Daoy (cell line): Measurements from ENCODE around the gene NUFIP2. TPM values are rescaled to one million over a fixed set of nuclear protein-coding genes. Genes with fewer than 3 reads are reported as not detected.
"Not testable (repeated sequence)": the region's sequence is repeated elsewhere in the genome, so short reads cannot be mapped to it uniquely, and the experiment has no call there.

Source experiments
- DNase-seq: peaks from one replicate; pipeline ENCODE4 v3.0.0-alpha.2; 2015; ENCODE audit warnings: low read depth
- total RNA-seq: library from RNA; depleted of rRNA; stranded (reverse); fragments of >200 nt; shearing (Covaris generic); gene quantifications from 2 replicates; pipeline ENCODE4 v1.2.3, GENCODE V29; 2014

The NUFIP2 gene
- total RNA-seq, 1 experiment from 2014 or later, result 23.8 TPM

- peak; percentile 17 for DNase-seq
These were observed 55.7 kb downstream of the NUFIP2 start for GRCh38 chr17:29238133-29238850.

DNA sequence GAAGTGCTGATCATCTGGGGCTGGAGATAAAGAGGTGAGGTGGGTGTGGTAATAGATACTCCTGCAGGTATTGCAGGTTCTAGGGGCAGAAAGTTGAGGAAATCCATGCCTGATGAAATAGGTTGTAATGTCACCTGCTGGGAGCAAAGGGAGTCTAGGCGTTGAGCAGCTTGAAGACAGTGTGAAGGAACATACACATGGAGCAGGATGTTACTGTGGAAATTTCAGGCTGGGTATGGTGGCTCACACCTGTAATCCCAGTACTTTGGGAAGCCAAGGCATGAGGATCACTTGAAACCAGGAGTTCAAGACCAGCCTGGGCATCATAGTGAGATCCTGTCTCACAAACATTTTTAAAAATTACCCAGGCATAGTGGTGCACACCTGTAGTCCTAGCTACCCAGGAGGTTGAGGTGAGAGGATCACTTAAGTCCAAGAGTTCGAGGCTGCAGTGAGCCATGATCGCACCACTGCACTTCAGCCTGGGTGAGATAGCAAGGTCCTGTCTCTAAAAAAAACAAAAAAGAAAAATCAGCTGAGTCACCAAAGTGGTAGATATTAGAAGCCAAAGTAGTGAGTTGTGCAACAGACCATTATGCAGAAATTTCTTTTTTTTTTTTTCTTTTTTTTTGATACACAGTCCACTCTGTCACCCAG lies 56.3 kb downstream of the NUFIP2 start:
- DNase-seq, result peak; percentile 19

- DNase-seq, result no peak
These were observed 58.0 kb downstream of the NUFIP2 start for GRCh38 chr17:29235904-29236303.

DNA sequence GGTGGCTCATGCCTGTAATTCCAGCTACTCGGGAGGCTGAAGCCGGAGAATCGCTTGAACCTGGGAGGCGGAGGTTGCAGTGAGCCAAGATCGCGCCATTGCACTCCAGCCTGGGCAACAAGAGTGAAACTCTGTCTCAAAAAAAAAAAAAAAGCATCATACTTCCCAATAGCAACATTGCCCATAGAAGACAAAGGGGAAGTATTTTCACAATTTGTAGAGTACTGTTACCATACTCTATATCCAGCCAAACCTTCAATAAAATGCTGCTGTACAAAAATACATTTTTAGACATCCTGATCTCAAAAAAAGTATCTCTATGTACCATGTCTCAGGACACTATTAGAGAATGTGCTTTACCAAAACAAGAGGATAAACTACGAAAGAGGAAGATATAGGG lies 59.0 kb downstream of the NUFIP2 start:
- not testable (repeated sequence) for DNase-seq

- DNase-seq, result no peak
These were observed 60.6 kb downstream of the NUFIP2 start for GRCh38 chr17:29233301-29233700.

DNA sequence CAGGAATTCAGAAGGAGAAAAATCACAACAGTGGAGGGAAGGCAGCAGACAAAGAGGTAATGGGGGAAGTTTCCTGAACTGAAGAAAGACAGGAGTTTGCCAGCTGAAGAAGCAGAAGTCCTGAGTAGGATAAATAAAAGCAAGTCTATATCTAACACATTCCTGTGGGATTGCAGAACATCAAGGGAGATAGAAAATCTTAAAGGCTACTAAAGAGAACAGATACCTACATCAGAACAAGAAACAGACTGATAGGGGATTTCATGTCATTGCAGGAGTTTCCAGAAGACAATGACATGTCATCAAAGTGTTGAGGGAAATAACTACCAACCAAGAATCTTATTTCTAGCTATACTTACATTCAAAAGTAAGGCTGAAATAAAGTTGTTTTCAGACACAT lies 68.6 kb downstream of the NUFIP2 start:
- DNase-seq, result no peak

DNA sequence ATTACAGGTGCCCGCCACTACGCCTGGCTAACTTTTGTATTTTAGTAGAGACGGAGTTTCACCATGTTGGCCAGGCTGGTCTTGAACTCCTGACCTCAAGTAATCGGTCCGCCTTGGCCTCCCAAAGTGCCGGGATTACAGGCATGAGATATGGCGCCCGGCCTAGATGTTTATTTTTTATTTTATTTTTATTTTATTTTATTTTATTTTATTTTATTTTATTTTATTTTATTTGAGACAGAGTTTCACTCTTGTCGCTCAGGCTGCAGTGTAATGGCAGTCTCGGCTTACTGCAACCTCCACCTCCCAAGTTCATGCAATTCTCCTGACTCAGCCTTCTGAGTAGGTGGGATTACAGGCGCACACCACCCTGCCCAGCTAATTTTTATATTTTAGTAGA lies 72.6 kb downstream of the NUFIP2 start:
- DNase-seq, result not testable (repeated sequence)

DNA sequence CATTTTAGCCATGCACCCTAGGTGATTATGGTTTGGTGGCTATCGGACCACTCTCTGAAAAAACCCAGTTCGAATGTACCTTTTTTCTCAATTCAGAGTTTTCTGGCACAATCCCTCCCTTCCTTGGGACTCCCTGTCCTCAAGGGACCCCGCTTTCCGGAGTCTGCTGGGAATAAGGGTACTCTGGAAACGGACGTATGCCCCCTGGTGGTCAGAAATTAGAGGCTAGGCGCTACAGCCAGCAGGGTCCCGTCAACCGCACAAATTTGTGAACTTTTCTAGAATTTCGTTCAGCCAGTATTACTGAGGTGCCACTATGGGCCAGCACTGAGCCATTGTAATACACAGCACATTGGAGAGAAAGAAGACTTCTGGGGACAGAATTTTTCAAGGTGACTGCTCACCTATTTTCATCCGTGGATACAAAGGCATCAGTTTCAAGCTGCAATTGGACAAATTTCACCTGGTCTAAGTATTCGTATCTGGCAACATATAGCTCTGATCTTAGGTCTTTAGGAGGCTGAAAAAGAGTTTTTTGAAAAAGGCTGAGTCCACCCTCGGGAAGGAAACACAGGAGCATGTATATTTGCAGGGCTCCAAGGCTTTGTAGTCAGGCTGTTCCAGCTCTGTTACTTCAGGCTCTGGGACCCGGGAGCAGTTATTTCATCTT lies 74.4 kb downstream of the NUFIP2 start:
- peak; percentile 76 for DNase-seq

GRCh38 chr17:29216856-29217255 lies 77.1 kb downstream of the NUFIP2 start:
- no peak for DNase-seq

GRCh38 chr17:29216181-29216580 lies 77.8 kb downstream of the NUFIP2 start:
- no peak for DNase-seq

- DNase-seq, result peak; percentile 57
These were observed 78.2 kb downstream of the NUFIP2 start for GRCh38 chr17:29215717-29216116.

DNA sequence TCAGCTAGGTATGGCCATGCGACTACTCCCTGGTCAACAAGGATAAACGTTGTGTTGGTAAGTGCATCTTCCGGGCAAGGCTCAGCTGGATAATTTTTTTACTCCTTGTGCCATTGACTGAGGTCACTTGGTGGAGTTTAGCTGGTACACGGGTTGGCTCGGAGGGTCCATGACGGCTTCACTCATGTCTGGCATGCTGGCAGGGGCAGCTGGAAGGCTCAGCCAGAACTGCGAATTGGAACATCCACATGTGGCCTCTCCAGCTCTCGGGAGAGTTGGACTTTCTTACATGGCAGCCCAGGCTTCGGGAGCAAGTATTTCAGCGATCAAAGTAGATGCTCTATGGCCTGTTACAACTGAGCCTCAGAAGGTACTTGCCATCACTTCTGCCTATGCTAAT lies 78.8 kb downstream of the NUFIP2 start:
- no peak for DNase-seq

GRCh38 chr17:29214215-29215146 lies 79.5 kb downstream of the NUFIP2 start:
- no peak for DNase-seq

DNA sequence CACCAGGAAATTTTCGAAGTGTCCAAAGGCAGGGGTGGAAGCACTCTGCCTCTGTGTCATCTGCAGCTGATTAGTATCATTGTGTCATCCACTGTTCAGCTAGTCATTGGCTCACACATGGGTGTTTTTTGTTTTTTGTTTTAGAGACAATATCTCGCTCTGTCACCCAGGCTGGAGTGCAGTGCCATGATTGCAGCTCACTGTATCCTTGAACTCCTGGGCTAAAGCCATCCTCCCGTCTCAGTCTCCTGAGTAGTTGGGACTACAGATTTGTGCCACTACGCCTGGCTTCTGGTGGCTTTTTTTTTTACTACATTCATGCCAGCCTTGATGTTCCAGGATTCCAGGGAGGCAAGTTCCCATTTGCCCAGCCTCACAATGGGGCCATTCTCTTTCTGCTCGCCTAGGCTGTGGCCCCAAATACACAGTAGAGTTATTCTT lies 81.2 kb downstream of the NUFIP2 start:
- DNase-seq, result no peak

DNA sequence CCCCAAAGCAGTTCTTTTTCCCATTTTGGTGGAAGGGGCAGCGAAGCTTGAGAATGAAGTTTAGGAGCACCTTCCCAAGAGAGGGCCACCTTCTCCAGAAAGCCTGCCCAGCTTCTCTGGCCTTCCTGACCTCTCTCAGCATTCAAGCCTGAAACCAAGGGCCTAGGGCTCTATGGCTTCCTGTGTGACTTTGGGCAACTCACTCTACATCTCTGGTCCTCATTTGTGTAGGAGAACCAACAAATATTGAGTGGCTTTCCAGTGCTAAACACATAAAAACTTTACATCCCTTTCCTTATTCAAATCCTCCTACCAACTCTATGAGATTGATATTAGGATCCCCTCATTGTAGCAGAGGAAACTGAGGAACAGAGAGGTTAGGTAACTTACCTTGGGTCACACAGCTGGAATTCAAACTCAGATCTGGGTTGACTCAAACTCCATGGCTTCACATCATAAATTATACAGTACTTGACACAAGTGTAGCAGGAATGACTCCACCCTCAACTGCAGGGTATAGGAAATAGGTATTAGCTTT lies 81.8 kb downstream of the NUFIP2 start:
- DNase-seq, result no peak

GRCh38 chr17:29210879-29211278 lies 83.1 kb downstream of the NUFIP2 start:
- no peak for DNase-seq

GRCh38 chr17:29209073-29209472 lies 84.9 kb downstream of the NUFIP2 start:
- no peak for DNase-seq

DNA sequence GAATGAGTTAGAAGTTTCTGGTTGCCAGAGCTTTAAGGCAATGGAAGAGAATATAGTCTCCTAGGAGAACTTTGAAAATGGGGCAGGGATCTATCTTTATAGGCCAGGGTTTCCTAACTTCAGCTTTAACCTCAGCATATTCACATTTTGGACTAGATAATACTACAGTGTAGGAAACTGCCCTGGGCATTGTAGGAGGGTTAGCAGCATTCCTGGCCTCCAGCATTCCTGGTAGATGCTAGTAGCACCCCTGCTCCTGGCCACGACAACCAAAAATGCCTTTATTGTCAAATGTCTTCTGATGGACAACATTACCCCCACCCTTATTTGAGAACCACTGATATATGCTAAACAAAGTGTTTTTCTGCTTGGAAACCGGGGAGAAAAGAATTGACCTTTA lies 86.0 kb downstream of the NUFIP2 start:
- DNase-seq, result no peak
